IMR-90 (cell line): ENCODE data around the gene DCTN2. TPM values are rescaled to one million over a fixed set of nuclear protein-coding genes. Genes with fewer than 3 reads are reported as not detected.

Experiments
- ATAC-seq: fragments of 200-7000 bp; cut with Tn5 transposase; 2 replicates; pipeline ENCODE4 v1.9.1; 2020; ENCODE audit warnings: low read depth, mild to moderate bottlenecking, moderate library complexity
- BruUV-seq: library from RNA; stranded (reverse); fragments of 400-500 nt; replicated peaks from 2 replicates; lab custom pipeline; 2021; lab: Mats Ljungman, UMichigan
- CTCF ChIA-PET: fragments of 300-600 bp; formaldehyde crosslinking; extraction: SDS; loops from one replicate; lab custom pipeline; 2021; ENCODE audit warnings: antibody characterized with exemption; lab: Yijun Ruan, JAX
- POLR2A ChIA-PET: fragments of 300-600 bp; sonication (Branson Sonifier 250); formaldehyde crosslinking; loops from one replicate; lab custom pipeline; 2022; ENCODE audit warnings: antibody characterized with exemption; ENCODE audit not compliant: unreplicated experiment; lab: Charles Lee
- DNase-seq: peaks from one replicate; pipeline ENCODE4 v3.0.0; 2013
- H2AFZ ChIP-seq: replicated peaks from 2 replicates; pipeline ENCODE3; 2013; ENCODE audit warnings: low read length, mild to moderate bottlenecking; ENCODE audit not compliant: poor library complexity
- H2AK5ac ChIP-seq: 2 replicates; pipeline ENCODE4 v1.6.1; 2013; ENCODE audit warnings: low read depth, low read length, inconsistent platforms
- H2AK9ac ChIP-seq: replicated peaks from 2 replicates; pipeline ENCODE3; 2013; ENCODE audit warnings: mild to moderate bottlenecking, low read depth, low read length, moderate library complexity; ENCODE audit not compliant: poor library complexity
- H2BK120ac ChIP-seq: 2 replicates; pipeline ENCODE4 v1.6.1; 2013; ENCODE audit warnings: low read depth, low read length, inconsistent platforms
- H2BK15ac ChIP-seq: 3 replicates; pipeline ENCODE4 v1.6.1; 2013; ENCODE audit warnings: low read depth, low read length, inconsistent platforms
- H2BK20ac ChIP-seq: 2 replicates; pipeline ENCODE4 v1.6.1; 2013; ENCODE audit warnings: low read depth, mild to moderate bottlenecking, inconsistent platforms, low read length, moderate library complexity
- H2BK5ac ChIP-seq: 2 replicates; pipeline ENCODE4 v1.6.1; 2013; ENCODE audit warnings: mild to moderate bottlenecking, low read depth, low read length, inconsistent platforms; ENCODE audit not compliant: poor library complexity, severe bottlenecking
- H3K14ac ChIP-seq: replicated peaks from 2 replicates; pipeline ENCODE4 v1.6.1; 2013; ENCODE audit warnings: low read depth, low read length, inconsistent platforms
- H3K18ac ChIP-seq: 2 replicates; pipeline ENCODE4 v1.6.1; 2013; ENCODE audit warnings: low read depth, low read length, control low read depth
- H3K23ac ChIP-seq: 2 replicates; pipeline ENCODE4 v1.6.1; 2013; ENCODE audit warnings: low read depth, low read length, inconsistent platforms
- H3K27ac ChIP-seq: 2 replicates; pipeline ENCODE4 v1.5.1; 2013; ENCODE audit warnings: mild to moderate bottlenecking, control low read depth, low read length; ENCODE audit not compliant: insufficient read depth
- H3K27me3 ChIP-seq: 2 replicates; pipeline ENCODE4 v1.6.1; 2013; ENCODE audit warnings: low read length; ENCODE audit not compliant: control insufficient read depth, insufficient read depth
- H3K36me3 ChIP-seq: 2 replicates; pipeline ENCODE4 v1.6.1; 2013; ENCODE audit warnings: low read length, mixed read lengths; ENCODE audit not compliant: control insufficient read depth, insufficient read depth
- H3K4ac ChIP-seq: 2 replicates; pipeline ENCODE4 v1.6.1; 2013; ENCODE audit warnings: low read depth, low read length, inconsistent platforms
- H3K4me1 ChIP-seq: 2 replicates; pipeline ENCODE4 v1.6.1; 2013; ENCODE audit warnings: low read length, mixed read lengths; ENCODE audit not compliant: control insufficient read depth, insufficient read depth
- H3K4me2 ChIP-seq: 2 replicates; pipeline ENCODE4 v1.6.1; 2013; ENCODE audit warnings: low read depth, mild to moderate bottlenecking, control low read depth, low read length, moderate library complexity
- H3K4me3 ChIP-seq: 2 replicates; pipeline ENCODE4 v1.5.1; 2013; ENCODE audit warnings: low read depth, mild to moderate bottlenecking, control low read depth, low read length, moderate library complexity; ENCODE audit not compliant: insufficient read depth
- H3K56ac ChIP-seq: 2 replicates; pipeline ENCODE4 v1.6.1; 2013; ENCODE audit warnings: low read length, inconsistent platforms; ENCODE audit not compliant: insufficient read depth; ENCODE audit errors: extremely low read depth
- H3K79me1 ChIP-seq, 2 experiments: 2 replicates each; pipeline ENCODE4 v1.6.1; 2013; ENCODE audit warnings: low read length in 2 of 2, inconsistent platforms in 1 of 2, low read depth in 1 of 2
- H3K9ac ChIP-seq: 2 replicates; pipeline ENCODE4 v1.6.1; 2013; ENCODE audit warnings: low read depth, low read length, control low read depth
- H3K9me1 ChIP-seq: 2 replicates; pipeline ENCODE4 v1.6.1; 2013; ENCODE audit warnings: low read length, inconsistent platforms; ENCODE audit not compliant: insufficient read depth
- H3K9me3 ChIP-seq: 2 replicates; pipeline ENCODE4 v1.6.1; 2013; ENCODE audit warnings: low read length; ENCODE audit not compliant: control insufficient read depth, insufficient read depth
- H4K20me1 ChIP-seq: 2 replicates; pipeline ENCODE4 v1.6.1; 2013; ENCODE audit warnings: low read length, inconsistent platforms; ENCODE audit not compliant: insufficient read depth
- H4K5ac ChIP-seq: 2 replicates; pipeline ENCODE4 v1.6.1; 2013; ENCODE audit warnings: mild to moderate bottlenecking, low read depth, low read length, control low read depth
- H4K8ac ChIP-seq, 2 experiments: 2 replicates each; pipeline ENCODE4 v1.6.1; 2013; ENCODE audit warnings: low read depth in 2 of 2, low read length in 2 of 2, control low read depth in 1 of 2, inconsistent platforms in 1 of 2
- H4K91ac ChIP-seq: 2 replicates; pipeline ENCODE4 v1.6.1; 2013; ENCODE audit warnings: low read depth, low read length, inconsistent platforms; ENCODE audit not compliant: insufficient read depth
- BHLHE40 ChIP-seq: fragments of 150-350 bp; IDR thresholded peaks from 2 replicates; pipeline ENCODE4 v1.6.1; 2016; ENCODE audit warnings: mild to moderate bottlenecking, low read depth, low read length
- CHD1 ChIP-seq: IDR thresholded peaks from 2 replicates; pipeline ENCODE4 v1.6.1; 2012; ENCODE audit warnings: low read depth, low read length, improper control_type of control experiment
- FOS ChIP-seq: fragments of 150-350 bp; IDR thresholded peaks from 2 replicates; pipeline ENCODE4 v1.6.1; 2016; ENCODE audit warnings: low read depth, low read length
- MAFK ChIP-seq: IDR thresholded peaks from 2 replicates; pipeline ENCODE4 v1.6.1; 2012; ENCODE audit warnings: low read depth, low read length, improper control_type of control experiment
- MAZ ChIP-seq: IDR thresholded peaks from 2 replicates; pipeline ENCODE4 v1.6.1; 2012; ENCODE audit warnings: low read depth, mild to moderate bottlenecking, low read length, improper control_type of control experiment, moderate library complexity, borderline replicate concordance
- POLR2A ChIP-seq: IDR thresholded peaks from 2 replicates; pipeline ENCODE4 v1.6.1; 2012; ENCODE audit warnings: mild to moderate bottlenecking, low read depth, low read length
- RAD21 ChIP-seq: IDR thresholded peaks from 2 replicates; pipeline ENCODE4 v1.6.1; 2012; ENCODE audit warnings: low read length, improper control_type of control experiment
- RCOR1 ChIP-seq: IDR thresholded peaks from 2 replicates; pipeline ENCODE4 v1.6.1; 2012; ENCODE audit warnings: mild to moderate bottlenecking, low read length, improper control_type of control experiment; ENCODE audit not compliant: insufficient replicate concordance
- RFX5 ChIP-seq: IDR thresholded peaks from 2 replicates; pipeline ENCODE4 v1.8.0; 2012; ENCODE audit warnings: low read depth, mild to moderate bottlenecking, low read length, moderate library complexity
- WGBS, 2 experiments: methylation state at CpG; one replicate each; pipeline versions ENCODE4 v1.1.5 to v1.1.7; 2013; ENCODE audit warnings: missing lambda C conversion rate in 2 of 2; ENCODE audit not compliant: insufficient read length in 1 of 2; ENCODE audit errors: extremely low coverage in 2 of 2; 5-methylcytosine and 5-hydroxymethylcytosine counted together
- dilution Hi-C: fragments of 300-500 bp; cut with HindIII; formaldehyde crosslinking; loops from one replicate; pipeline ENCODE4 v1.14.3; 2018; ENCODE audit warnings: low sequenced_read_pairs; ENCODE audit not compliant: unreplicated experiment
- in situ Hi-C: fragments of 300-500 bp; cut with MboI; formaldehyde crosslinking; loops from 3 replicates; pipeline ENCODE4 v1.14.3; 2019; ENCODE audit warnings: low sequenced_read_pairs, inconsistent platforms, mixed read lengths
- intact Hi-C: fragments of 100-400 bp; cut with micrococcal nuclease; formaldehyde crosslinking; loops from 2 replicates; pipeline ENCODE4 v1.10.0; 2022
- polyA plus RNA-seq, 3 experiments: library from polyadenylated mRNA; depleted of rRNA; stranded (reverse); fragments of >200 nt; gene quantifications; 2 replicates each; pipeline ENCODE4 v1.2.3, GENCODE V29; 2012; ENCODE audit warnings: low replicate concordance in 1 of 3
- total RNA-seq: library from RNA; depleted of rRNA; stranded (reverse); fragments of >200 nt; gene quantifications from 2 replicates; pipeline ENCODE4 v1.2.3, GENCODE V29; 2012

Gene DCTN2
- total and polyA plus RNA-seq, 2 of the 4 experiments (the other 2 are of a cell fraction) = 125 to 130 TPM

GRCh38 chr12:57585156-57585555, 38.2 kb upstream of the DCTN2 start:
- Histone ChIP-seq H4K20me1 (no peaks in the 10 kb centered on the region), H4K91ac (no peak overlapping the region), H3K9me1 (no peaks in the 10 kb centered on the region; the same call in 1 of the 2 replicates), H2BK20ac (no peak overlapping the region), H3K4me1 (no peaks in the 10 kb centered on the region), H3K4me2 (no peak overlapping the region), H2AK5ac (no peak overlapping the region), H3K4ac (no peak overlapping the region), H4K8ac (no peak overlapping the region), H2BK120ac (no peak overlapping the region), H2AFZ (no peak overlapping the region), H3K56ac (no peak overlapping the region), H3K9ac (no peak overlapping the region), H2AK9ac (no peak overlapping the region), H3K9me3 (no peaks in the 10 kb centered on the region), H3K4me3 (no peak overlapping the region), H3K36me3 (no peaks in the 10 kb centered on the region), H2BK5ac (no peak overlapping the region), H2BK15ac (no peak overlapping the region), H3K18ac (no peak overlapping the region), H3K27me3 (peaks cover 36% of the 10 kb centered on the region), H3K27ac (no peak overlapping the region), H3K79me1 (no peaks in the 10 kb centered on the region), H3K14ac (no peak overlapping the region), H3K23ac (no peak overlapping the region), H4K5ac (no peak overlapping the region)
- no peak for TF ChIP-seq BHLHE40
- no peak for TF ChIP-seq RCOR1
- TF ChIP-seq CHD1 = no peak
- TF ChIP-seq RAD21 = no peak
- no peak for TF ChIP-seq RFX5
- TF ChIP-seq POLR2A = no peak
- no peak for TF ChIP-seq MAZ
- TF ChIP-seq FOS = no peak
- no peak for TF ChIP-seq MAFK
- dilution Hi-C loops = no loop called here
- intact Hi-C loops = no loop called here
- POLR2A ChIA-PET = interaction anchor here (0.6 kb wide), 1 partner anchor 55 kb away, joined by 3 read pairs; no protein-coding TSS in a partner anchor
- ATAC-seq (no peak), DNase-seq (no peak)
- CTCF ChIA-PET = interaction anchor here (0.7 to 1.7 kb wide), 4 partner anchors 36 to 48 kb away, joined by 3 to 11 read pairs (median 5); partner anchors contain the start of gene B4GALNT1
- in situ Hi-C loops = loop anchor here (10.0 kb wide), 1 partner anchor 150 kb away; the partner anchor contains the start of gene AGAP2
- no TSS peak for BruUV-seq
- no CpG with 5 or more reads among the region's 2 CpGs for WGBS, 2 experiments
